ENCODE data around the gene ANGPTL4.
"Not testable (repeated sequence)": the region's sequence is repeated elsewhere in the genome, so short reads cannot be mapped to it uniquely, and the experiment has no call there.

ANGPTL4 gene

GRCh38 chr19:8389891-8390616, 26.1 kb downstream of the ANGPTL4 start, which contains the start of gene RAB11B:
Gene RAB11B, plus strand, starts transcription at chr19:8390360. Its CDS starts 57 bp downstream, at chr19:8390417.
- DNase-seq (ENCODE audit: low spot score) = peak; percentile 96

DNA sequence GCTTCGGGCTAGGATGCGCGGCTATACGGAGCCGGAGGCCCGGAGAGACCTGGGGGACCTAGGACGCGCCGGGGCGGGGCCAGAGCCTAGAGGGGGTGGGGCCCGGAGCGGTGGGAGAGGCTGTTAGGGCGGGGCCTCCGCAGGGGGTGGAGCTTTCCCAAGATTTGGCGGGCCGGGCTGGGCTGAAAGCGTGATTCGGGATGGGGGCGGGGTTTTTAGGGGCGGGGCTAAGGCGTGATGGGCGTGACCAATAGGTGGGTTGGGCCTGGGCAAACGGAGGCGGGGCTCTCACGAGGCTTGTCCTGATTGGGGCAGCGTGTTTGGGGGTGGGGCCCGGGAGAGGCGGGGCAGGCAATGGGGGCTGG, 26.6 kb downstream of the ANGPTL4 start:
- DNase-seq (ENCODE audit: low spot score) = peak; percentile 93

DNA sequence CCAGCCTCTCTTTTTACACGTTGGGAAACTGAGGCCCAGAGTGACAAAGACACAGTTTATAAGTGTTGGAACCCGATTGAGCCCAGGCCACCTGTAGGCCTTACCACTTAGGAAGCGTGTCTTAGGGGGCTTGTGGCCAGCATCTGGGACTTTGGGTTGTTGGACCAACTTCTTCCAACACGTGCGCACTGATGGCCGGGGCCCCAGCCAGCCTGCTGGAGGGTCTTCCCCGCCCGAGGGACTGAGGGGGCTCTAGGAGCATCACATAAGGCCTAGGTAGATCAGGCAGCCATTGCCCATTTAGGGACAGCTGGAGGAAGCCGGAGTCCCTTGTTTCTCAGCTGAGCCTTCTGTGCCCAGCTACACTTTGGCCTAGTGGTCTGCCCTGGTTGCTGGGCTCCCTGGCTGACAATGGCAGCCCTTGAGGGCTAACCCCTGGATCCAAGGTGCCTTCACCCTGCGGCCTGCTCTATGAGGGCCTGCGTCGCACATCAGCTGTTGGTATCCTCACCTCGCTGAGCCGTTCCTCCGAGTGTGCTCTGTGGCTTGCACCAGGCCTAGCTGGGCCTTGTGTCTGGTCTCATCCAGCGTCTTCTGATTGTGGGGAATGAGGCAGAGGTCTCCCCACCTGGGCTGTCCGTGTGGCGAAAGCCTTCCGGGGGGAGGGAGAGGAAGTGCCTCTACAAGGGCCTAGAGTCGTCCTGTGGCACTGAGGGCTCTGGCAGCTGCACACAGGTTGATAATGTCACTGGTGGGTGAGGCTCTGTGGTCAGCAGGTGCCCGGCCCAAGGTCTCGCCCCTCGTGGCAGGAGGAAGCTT, 27.5 kb downstream of the ANGPTL4 start:
- DNase-seq (ENCODE audit: low spot score) = peak; percentile 12

- peak; percentile 25 for DNase-seq (ENCODE audit: low spot score)
Observed at GRCh38 chr19:8392017-8392591, 28.1 kb downstream of the ANGPTL4 start.

DNA sequence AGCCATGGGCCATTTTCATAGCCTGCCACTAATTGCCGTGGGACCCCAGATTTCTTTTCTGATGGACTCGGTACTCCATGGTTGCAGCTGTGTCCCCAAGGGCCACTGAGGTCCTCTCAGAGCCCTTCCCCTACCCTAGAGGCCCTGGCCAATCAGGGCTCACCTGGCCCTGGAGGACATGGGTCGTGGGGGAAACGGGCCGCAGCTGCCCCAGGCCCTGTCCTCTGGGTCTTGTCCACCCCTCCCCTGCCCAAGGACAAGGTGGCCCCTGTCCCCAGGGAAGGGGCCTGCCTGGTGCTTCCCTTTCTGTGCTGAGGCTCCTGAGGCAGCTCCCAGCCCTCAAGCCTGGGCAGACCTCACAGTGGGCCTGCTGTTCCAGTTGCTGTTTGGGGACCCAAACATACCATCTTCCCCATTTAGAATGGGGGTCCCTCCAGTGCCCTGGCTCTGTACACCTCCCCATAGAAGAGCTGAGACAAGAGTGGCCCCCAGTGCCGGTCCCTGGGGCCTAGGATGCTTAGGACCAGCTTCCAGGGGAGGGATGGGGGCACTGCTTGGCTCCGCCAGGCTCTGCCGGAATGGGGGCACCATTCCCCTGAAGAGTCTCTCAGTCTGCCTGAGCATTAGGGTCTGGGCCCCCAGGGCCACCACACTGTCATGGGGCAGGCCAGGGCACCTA, 29.4 kb downstream of the ANGPTL4 start:
- DNase-seq (ENCODE audit: low spot score) = no peak

DNA sequence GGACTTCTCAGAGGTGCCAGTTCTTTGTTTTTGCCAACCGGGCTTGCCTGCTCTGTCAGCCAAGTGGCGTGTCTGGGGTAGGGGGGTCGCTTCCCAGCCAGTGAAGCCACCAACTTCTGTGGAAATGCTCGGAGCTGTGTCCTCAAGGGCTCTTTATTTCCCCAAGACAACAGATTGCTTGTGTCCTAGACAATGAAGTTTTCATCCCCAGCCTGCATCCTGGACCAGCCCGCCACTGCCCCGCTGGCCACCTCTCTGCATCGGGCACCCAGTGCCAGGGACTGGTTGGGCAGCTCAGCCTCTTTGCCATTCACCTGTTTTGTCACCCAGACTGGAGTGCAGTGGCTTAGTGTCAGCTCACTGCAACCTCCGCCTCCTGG, 29.9 kb downstream of the ANGPTL4 start:
- no peak for DNase-seq (ENCODE audit: low spot score)

DNA sequence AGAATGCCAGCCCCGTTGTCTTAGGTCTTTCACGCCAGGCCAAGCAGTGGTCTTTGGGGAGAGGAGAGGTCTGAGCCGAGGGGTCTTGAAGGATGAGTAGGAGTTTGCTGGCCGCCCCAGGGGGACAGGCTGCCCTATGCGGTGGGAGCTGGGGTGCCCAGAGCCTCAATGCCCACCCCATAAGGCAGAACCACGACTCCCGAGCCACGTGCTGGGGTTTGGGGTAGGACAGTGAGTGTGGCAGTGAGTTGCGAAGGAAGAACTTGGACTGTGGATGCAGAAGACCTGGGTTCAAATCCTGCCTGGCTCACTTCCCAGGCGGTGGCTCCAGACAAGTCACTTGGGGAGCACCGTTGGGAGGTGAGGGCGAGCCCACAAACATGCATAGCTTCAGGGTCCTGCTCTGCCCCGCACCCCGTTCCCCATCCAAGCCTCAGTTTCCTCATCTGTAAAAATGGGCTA, 31.7 kb downstream of the ANGPTL4 start:
- DNase-seq (ENCODE audit: low spot score) = no peak

DNA sequence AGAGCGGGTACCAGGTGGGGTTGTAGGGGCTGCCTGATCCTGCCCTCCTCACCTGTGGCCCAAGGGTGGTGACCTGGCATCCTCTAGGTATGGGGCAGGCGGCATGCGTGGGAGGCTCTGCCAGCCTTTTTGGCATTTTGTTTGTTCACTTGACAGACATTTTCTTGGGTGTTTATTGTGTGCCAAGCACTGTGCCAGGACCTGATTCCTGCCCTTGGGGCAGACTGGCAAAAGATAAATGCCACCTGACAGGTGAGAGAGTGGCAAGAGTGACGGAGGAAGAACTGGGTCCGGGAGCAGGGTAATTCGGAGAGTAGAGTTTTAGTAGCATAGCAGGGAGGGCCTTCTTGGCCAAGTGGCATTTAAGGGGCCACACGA, 32.2 kb downstream of the ANGPTL4 start:
- no peak for DNase-seq (ENCODE audit: low spot score)

DNA sequence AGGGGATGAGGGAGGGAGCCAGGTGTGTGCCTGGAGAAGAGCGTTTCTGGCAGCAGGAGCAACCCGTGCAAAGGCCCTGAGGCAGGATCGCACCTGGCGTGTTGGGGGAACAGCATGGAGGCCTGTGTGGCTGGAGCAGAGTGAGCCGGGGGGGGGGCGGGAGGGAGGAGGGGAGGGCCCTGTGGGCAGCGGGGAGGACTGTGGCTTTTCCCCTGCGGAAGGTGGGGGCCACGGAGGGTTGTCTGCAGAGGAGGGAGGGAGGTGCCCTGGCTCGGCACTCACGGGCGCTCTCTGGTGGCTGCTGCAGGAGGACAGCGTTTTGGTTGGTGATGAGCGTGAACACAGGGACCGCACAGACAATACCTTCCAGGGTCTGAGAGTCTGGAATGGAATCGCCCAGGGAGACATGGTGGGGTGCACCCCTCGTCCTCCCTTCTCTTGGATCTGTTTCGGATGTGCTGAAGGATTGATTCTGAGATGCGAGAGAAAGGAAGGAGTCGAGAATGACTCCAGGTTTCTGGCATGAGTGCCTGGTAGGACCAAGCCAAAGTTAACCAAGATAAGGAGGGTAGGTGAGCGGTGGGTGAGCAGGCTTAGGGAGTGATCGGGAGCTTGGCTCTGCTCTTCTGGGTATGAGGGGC, 32.7 kb downstream of the ANGPTL4 start:
- DNase-seq (ENCODE audit: low spot score) = peak; percentile 75

DNA sequence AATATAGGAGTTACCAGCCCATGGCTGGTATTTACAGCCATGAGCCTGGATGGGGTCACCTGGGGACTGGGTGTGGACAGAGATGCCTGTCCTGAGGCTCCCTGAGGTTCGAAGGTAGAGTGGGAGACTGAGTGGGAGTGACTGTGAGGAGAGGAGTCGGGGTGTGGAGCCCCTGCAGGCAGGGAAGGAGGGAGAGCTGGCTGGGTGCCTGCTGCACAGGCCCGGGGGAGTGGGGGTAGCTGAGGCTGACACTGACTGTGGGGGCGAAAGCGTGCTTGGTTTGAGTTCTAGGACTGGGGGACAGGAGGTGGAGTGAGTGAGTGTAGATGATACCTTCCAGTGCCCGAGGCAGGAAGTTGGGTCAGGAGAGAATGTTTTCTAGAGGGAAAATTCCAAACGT, 33.3 kb downstream of the ANGPTL4 start:
- DNase-seq (ENCODE audit: low spot score) = peak; percentile 18

GRCh38 chr19:8397746-8398310, 33.9 kb downstream of the ANGPTL4 start:
- peak; percentile 19 for DNase-seq (ENCODE audit: low spot score)

GRCh38 chr19:8398311-8398771, 34.4 kb downstream of the ANGPTL4 start:
- peak; percentile 4 for DNase-seq (ENCODE audit: low spot score)

GRCh38 chr19:8399681-8400188, 35.8 kb downstream of the ANGPTL4 start:
- no peak for DNase-seq (ENCODE audit: low spot score)

GRCh38 chr19:8401981-8402411, 38.0 kb downstream of the ANGPTL4 start:
- peak; percentile 10 for DNase-seq (ENCODE audit: low spot score)

GRCh38 chr19:8403098-8403819, 39.3 kb downstream of the ANGPTL4 start:
- DNase-seq (ENCODE audit: low spot score) = peak; percentile 22

DNA sequence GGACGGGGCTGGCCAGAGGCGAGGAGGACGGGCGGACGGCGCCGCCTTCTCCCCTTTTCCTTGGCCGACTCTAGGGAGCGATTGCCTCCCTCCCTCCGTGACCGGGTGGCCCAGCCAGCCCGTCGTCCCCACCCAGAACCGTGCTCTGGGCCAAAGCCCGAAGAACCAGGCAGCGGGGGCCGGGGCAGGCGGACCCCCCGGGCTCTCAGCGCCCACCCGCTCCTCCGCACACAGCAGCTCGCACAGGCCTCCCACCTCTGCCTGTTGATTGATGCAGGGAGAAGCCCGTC, 39.8 kb downstream of the ANGPTL4 start:
- peak; percentile 25 for DNase-seq (ENCODE audit: low spot score)

DNA sequence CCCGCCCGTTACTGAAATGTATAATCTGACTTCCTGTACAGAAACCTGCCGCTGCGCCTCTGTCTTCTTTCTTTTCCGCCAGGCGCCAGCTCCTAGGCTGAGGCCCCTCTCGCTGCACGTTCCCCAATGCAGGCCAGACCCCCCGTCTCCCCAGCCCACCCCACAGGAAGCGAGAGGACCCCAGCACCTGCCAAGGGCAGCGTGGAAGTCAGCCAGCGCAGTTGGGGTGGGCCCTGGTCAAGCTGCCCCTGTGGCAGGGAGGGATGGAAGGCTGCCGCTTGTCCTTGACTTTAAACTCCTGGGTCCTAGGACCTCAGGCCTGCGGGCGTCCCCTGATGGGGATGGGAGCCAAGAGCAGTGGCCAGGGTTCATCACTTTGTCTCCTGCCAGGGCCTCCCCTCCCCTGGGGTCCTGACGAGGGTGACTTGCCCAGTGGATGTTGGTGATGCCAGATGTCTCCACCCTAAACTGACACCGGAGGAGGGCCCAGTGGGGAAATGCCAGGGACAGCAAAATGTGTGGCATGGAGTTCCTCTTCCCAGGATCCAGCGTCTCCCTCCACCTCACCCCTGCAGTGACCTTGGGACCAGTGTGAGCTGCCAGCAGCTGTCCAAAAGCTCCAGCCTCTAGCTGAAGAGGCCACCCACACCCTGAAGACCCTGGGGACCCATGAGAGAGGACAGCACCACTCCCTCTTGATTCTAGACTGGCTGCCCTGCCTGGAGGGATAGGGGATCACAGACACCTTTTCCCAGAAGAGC, 40.6 kb downstream of the ANGPTL4 start:
- peak; percentile 10 for DNase-seq (ENCODE audit: low spot score)

DNA sequence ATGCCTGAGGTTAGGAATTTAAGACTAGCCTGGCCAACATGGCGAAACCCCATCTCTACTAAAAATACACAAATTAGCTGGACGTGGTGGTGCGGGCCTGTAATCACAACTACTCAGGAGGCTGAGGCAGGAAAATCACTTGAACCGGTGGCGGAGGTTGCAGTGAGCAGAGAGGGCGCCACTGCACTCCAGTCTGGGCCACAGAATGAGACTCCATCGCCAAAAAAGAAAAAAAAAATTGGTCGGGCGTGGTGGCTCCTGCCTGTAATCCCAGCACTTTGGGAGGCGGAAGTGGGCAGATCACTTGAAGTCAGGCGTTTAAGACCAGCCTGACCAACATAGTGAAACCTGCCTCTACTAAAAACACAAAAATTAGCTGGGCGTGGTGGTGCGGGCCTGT, 46.8 kb downstream of the ANGPTL4 start:
- DNase-seq (ENCODE audit: low spot score) = not testable (repeated sequence)

GRCh38 chr19:8412783-8413628, 49.1 kb downstream of the ANGPTL4 start, which contains the start of gene MARCHF2:
Gene MARCHF2, plus strand, starts transcription at chr19:8413305. Its CDS starts 8,536 bp downstream, at chr19:8421841.
- peak; percentile 100 for DNase-seq (ENCODE audit: low spot score)
